ENCODE data around the gene ZMAT3. TPM values are rescaled to one million over a fixed set of nuclear protein-coding genes. Genes with fewer than 3 reads are reported as not detected.
"Not testable (repeated sequence)": the region's sequence is repeated elsewhere in the genome, so short reads cannot be mapped to it uniquely, and the experiment has no call there.

ZMAT3 gene
- total RNA-seq, 2 experiments from 2014 or later, result 12.3 to 13.9 TPM

DNA sequence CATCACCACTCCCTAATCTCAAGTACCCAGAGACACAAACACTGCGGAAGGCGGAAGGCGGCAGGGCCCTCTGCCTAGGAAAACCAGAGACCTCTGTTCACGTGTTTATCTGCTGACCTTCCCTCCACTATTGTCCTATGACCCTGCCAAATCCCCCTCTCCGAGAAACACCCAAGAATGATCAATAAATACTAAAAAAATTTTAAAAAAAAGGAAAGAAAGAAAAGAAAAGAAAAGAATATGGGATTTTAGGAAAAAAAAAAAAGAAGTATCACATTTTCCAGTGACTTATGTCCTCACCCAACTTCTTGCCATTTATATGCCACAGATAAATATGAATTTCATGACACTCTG, 38.3 kb downstream of the ZMAT3 start:
- H3K9me3 Mint-ChIP-seq, CTCF ChIA-PET, H3K4me3 Mint-ChIP-seq, H3K27ac Mint-ChIP-seq, POLR2A ChIA-PET, DNase-seq, H3K27me3 Mint-ChIP-seq, H3K4me1 Mint-ChIP-seq: not testable (repeated sequence)
- peaks cover 19% of the 10 kb centered on the region for H3K36me3 Mint-ChIP-seq (ENCODE audit: low read depth)

DNA sequence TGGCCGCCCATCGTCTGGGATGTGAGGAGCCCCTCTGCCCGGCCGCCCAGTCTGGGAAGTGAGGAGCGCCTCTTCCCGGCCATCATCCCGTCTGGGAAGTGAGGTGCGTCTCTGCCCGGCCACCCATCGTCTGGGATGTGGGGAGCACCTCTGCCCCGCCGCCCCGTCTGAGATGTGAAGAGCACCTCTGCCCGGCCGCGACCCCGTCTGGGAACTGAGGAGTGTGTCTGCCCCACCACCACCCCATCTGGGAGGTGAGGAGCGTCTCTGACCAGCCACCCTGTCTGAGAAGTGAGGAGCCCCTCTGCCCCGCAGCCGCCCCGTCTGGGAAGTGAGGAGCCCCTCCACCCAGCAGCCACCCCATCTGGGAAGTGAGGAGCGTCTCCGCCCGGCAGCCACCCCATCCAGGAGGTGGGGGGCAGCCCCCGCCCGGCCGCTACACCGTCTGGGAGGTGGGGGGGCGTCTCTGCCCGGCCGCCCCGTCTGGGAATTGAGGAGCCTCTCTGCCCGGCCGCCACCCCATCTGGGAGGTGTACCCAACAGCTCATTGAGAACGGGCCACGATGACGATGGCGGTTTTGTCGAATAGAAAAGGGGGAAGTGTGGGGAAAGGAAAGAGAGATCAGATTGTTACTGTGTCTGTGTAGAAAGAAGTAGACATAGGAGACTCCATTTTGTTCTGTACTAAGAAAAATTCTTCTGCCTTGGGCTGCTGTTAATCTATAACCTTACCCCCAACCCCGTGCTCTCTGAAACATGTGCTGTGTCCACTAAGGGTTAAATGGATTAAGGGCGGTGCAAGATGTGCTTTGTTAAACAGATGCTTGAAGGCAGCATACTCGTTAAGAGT, 38.9 kb downstream of the ZMAT3 start:
- CTCF ChIA-PET, POLR2A ChIA-PET, H3K27me3 Mint-ChIP-seq, DNase-seq, H3K4me1 Mint-ChIP-seq, H3K4me3 Mint-ChIP-seq, H3K9me3 Mint-ChIP-seq, H3K27ac Mint-ChIP-seq: not testable (repeated sequence)
- H3K36me3 Mint-ChIP-seq (ENCODE audit: low read depth), result peaks cover 14% of the 10 kb centered on the region

DNA sequence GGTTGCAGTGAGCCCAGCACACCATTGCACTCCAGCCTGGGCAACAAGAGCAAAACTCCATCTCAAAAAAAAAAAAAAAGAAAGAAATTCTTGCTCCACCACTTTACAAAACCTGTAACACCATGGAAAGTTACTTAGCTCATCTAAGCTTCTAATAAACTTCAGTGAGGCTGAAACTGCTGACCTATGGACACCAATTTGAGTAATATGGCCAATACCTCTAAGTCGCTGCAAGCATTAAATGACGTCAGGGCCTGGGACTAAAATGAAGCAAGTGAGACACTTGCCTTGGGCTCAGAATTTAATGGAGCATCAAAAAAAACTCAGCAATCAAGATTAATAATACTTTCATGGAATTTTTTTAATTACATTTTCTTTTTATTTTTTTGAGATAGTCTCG, 42.5 kb downstream of the ZMAT3 start:
- no peak overlapping the region for H3K4me3 Mint-ChIP-seq
- POLR2A ChIA-PET, result no interaction called here

DNA sequence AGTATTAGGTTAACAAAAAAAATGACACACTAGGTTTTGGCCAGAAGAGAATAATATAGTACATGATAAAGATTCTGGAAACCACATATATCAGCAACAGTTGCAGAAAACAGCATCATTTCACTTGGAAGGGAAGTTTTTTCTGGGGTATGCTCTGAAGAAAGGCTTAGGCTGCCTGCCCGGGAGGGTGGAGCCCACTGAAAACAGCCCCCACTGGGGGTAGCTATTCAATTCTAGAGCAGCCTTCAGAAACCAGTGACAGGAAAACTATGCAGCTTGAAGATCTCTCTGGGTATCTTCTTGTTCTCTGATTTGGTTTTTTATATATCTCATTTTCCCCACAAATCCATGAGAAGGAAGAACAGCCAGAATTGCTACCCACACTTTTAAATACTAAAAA, 43.2 kb downstream of the ZMAT3 start:
- H3K27ac Mint-ChIP-seq, result no peak overlapping the region

More for the DNA sequence above, 42.5 kb downstream of the ZMAT3 start:
- H3K27ac Mint-ChIP-seq, result no peak overlapping the region
- no peak for DNase-seq
- no peaks in the 10 kb centered on the region for H3K9me3 Mint-ChIP-seq
- peaks cover 20% of the 10 kb centered on the region for H3K36me3 Mint-ChIP-seq (ENCODE audit: low read depth)
- no peaks in the 10 kb centered on the region for H3K27me3 Mint-ChIP-seq
- CTCF ChIA-PET, result interaction anchor here (0.9 kb wide), 1 partner anchor 13 kb away, joined by 3 read pairs; no protein-coding TSS in a partner anchor
- peaks cover 5% of the 10 kb centered on the region for H3K4me1 Mint-ChIP-seq

DNA sequence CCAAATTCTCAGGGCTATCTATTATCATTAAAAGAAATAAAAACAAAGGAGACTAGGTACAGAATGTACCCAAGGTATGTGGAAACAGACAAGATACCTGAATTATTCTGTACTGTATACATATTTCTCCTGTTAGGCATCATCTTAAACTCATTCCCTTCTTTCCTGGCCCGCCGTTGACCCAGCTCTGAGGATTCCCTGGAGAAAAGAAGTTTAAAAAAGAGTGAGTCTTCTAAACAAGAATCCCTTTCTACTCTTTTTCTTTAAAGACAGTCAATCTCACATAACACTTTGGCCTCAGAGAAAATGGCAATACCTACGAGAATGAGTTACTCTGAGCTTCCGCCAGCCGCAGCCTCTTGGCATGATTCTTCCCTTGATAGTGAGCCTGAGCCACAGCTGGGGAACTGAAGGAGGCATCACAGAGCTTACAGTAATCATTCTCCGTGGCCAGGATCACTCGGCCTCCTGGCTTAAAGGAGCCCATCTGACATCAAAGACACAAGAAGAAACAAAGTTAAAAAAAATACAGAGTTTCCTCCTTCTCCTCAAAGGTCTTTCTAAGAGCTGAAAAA, 44.2 kb downstream of the ZMAT3 start:
- no peak overlapping the region for H3K4me3 Mint-ChIP-seq
- H3K4me1 Mint-ChIP-seq, result peaks cover 5% of the 10 kb centered on the region
- no peaks in the 10 kb centered on the region for H3K27me3 Mint-ChIP-seq
- ChIA-PET CTCF (interaction anchor here (0.7 to 1.3 kb wide), 2 partner anchors 11 to 22 kb away, joined by 3 read pairs; no protein-coding TSS in a partner anchor), POLR2A (interaction anchor here (1.4 kb wide), 1 partner anchor 46 kb away, joined by 3 read pairs; no protein-coding TSS in a partner anchor)
- peaks cover 20% of the 10 kb centered on the region for H3K36me3 Mint-ChIP-seq (ENCODE audit: low read depth)
- no peak for DNase-seq
- no peak overlapping the region for H3K27ac Mint-ChIP-seq
- H3K9me3 Mint-ChIP-seq, result no peaks in the 10 kb centered on the region

More for the DNA sequence above, 43.2 kb downstream of the ZMAT3 start:
- H3K27me3 Mint-ChIP-seq, result no peaks in the 10 kb centered on the region
- DNase-seq, result no peak
- POLR2A ChIA-PET, result interaction anchor here (1.4 kb wide), 1 partner anchor 45 kb away, joined by 3 read pairs; no protein-coding TSS in a partner anchor
- CTCF ChIA-PET, result interaction anchor here (0.9 kb wide), 1 partner anchor 13 kb away, joined by 3 read pairs; no protein-coding TSS in a partner anchor
- no peaks in the 10 kb centered on the region for H3K9me3 Mint-ChIP-seq
- peaks cover 5% of the 10 kb centered on the region for H3K4me1 Mint-ChIP-seq
- no peak overlapping the region for H3K4me3 Mint-ChIP-seq
- H3K36me3 Mint-ChIP-seq (ENCODE audit: low read depth), result peaks cover 20% of the 10 kb centered on the region

DNA sequence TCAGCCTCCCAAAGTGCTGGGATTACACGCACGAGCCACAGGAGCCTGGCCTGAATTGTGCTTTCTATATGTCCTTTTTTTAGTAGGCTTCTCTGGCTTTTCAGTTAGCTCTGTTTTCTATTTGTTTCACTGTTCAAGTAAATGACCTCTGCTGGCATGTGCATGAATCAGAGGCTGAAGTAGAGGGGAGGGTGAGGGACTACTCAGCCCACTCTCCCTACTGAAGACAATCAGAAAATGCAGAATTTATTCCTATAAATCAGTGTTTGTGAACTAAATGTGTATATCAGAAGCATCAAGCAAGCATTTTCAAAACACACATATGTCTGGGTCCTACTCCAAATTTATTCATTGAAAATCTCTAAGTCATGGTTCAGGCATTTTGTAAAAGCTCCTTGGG, 45.0 kb downstream of the ZMAT3 start:
- no peaks in the 10 kb centered on the region for H3K27me3 Mint-ChIP-seq
- H3K9me3 Mint-ChIP-seq, result no peaks in the 10 kb centered on the region
- H3K27ac Mint-ChIP-seq, result no peak overlapping the region
- ChIA-PET POLR2A (no interaction called here), CTCF (interaction anchor here (1.3 kb wide), 1 partner anchor 10 kb away, joined by 3 read pairs; no protein-coding TSS in a partner anchor)
- H3K4me3 Mint-ChIP-seq, result no peak overlapping the region
- H3K4me1 Mint-ChIP-seq, result peaks cover 7% of the 10 kb centered on the region
- peaks cover 20% of the 10 kb centered on the region for H3K36me3 Mint-ChIP-seq (ENCODE audit: low read depth)
- no peak for DNase-seq

DNA sequence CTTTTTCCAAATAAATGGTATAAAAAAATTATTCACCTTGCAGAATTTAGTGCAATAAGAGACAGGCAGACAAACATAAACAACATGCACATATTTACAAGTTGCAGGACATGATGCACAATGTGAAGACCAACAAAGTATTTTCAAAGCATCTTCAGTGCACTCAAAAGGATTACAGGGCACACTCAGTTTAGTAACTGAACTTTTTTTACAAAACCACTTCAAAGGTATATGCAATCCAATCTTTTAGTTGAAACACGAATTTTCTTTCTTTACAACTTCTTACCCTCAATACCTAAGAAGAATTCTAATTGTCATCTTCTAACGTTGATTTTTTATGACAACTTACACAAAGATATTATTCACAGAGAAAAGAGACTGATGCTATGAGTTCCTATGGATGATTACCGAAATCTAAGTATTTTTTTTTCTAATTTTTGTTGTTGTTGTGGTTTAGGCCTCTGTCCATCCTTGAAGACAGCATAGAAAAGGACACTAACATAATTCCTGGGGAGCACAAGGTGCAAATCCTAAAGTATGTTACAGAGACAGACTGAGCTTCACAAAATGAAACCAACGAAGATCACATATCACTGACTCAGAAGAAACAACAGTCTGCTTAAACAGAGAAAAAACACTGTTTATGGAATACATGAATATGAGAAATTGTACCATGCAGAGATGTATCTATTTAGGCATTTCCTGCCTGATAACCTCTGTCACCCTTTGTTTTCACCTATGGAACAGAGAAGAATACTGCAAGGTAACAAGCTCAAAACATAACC, 50.3 kb downstream of the ZMAT3 start:
- CTCF ChIA-PET, result interaction anchor here (0.6 kb wide), 1 partner anchor 317 kb away, joined by 5 read pairs; no protein-coding TSS in a partner anchor
- Mint-ChIP-seq H3K4me1 (peaks cover 34% of the 10 kb centered on the region), H3K9me3 (no peaks in the 10 kb centered on the region), H3K4me3 (peak overlapping the region; percentile 12), H3K27me3 (no peaks in the 10 kb centered on the region), H3K27ac (no peak overlapping the region), H3K36me3 (ENCODE audit: low read depth) (peaks cover 11% of the 10 kb centered on the region)
- POLR2A ChIA-PET, result interaction anchor here (0.8 to 1.5 kb wide), 4 partner anchors 16 to 541 kb away, joined by 3 read pairs; partner anchors contain the start of gene ACTL6A
- no peak for DNase-seq

DNA sequence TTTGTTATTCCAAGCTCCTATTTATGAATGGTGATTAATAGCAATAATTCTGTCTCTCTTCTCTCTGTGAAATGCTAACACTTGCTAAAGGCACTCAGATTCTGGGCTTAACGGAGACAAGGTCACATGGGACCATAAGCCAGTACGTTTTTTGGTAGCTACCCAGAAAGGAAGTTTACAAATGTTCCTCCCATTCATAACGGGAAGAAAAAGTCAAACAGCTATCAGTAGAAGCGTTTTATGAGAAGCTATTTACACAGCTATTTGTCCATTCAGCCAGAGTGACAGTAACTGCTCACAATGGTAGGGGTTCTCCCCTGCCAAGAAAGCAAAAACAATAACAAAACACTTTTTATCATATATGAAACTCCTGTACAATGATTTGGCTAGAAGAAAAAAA, 51.5 kb downstream of the ZMAT3 start:
- no peaks in the 10 kb centered on the region for H3K9me3 Mint-ChIP-seq
- H3K4me3 Mint-ChIP-seq, result no peak overlapping the region
- peaks cover 46% of the 10 kb centered on the region for H3K4me1 Mint-ChIP-seq
- CTCF ChIA-PET, result interaction anchor here (2.3 kb wide), 1 partner anchor 301 kb away, joined by 7 read pairs; no protein-coding TSS in a partner anchor
- POLR2A ChIA-PET, result interaction anchor here (1.1 kb wide), 2 partner anchors 52 to 301 kb away, joined by 3 to 4 read pairs; partner anchors contain the start of gene ZMAT3
- DNase-seq, result no peak
- peaks cover 11% of the 10 kb centered on the region for H3K36me3 Mint-ChIP-seq (ENCODE audit: low read depth)
- no peaks in the 10 kb centered on the region for H3K27me3 Mint-ChIP-seq
- no peak overlapping the region for H3K27ac Mint-ChIP-seq

DNA sequence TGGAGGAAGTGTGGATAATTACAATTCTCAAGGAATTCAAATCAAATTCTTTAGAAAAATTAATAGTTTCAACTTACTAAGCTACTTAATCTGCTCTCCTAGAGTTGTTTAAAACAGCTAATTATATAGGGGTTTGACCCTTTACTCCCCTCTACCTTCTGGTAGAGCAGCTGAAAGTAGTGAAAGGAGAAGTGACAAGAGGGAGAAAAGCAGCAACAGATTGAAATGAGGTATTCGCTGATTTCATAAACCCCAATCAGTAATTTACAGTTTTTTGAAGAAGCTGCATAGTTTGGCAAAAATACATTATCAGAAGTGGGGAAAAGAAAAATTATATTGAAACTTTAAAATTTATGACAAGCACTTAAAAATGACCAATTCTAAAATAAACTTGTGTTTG, 52.8 kb downstream of the ZMAT3 start:
- Mint-ChIP-seq H3K36me3 (ENCODE audit: low read depth) (peaks cover 7% of the 10 kb centered on the region), H3K27me3 (no peaks in the 10 kb centered on the region), H3K4me1 (peaks cover 53% of the 10 kb centered on the region), H3K4me3 (no peak overlapping the region), H3K9me3 (no peaks in the 10 kb centered on the region), H3K27ac (no peak overlapping the region)
- POLR2A ChIA-PET, result interaction anchor here (1.1 kb wide), 1 partner anchor 129 kb away, joined by 4 read pairs; the partner anchor contains the start of gene PIK3CA
- DNase-seq, result no peak
- CTCF ChIA-PET, result interaction anchor here (0.8 to 2.3 kb wide), 2 partner anchors 288 to 303 kb away, joined by 4 to 7 read pairs; no protein-coding TSS in a partner anchor

DNA sequence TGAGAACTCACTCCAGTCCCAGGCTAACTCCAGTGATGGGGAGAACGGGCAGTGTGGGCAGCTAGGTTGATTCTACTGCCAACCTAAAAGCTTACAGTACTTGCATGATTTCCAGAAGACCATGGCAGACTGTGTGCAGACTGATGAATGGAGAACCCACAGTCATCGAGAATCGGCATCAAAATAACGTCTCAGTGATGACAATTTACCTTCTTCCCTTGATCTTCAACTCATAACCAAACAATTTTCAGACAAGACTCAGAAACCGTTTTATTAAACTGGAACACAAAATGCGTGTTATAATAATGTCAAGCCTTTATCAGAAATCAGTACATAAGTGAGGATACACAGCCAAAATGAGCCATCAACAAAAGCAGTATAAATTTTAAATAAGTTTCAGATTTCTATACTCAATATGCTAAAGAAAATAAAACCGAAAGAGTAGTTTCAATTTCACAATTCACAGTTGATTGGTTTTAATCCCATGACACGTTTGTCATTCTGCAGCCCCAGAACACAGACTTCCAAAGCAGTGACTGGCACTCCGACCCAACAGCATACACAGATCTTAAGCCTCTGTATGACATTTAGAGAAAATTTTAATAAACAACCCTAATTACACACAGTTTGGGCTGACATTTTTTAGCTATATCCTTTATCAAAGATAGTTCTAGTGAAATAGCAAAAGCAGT, 54.5 kb downstream of the ZMAT3 start:
- DNase-seq, result no peak
- POLR2A ChIA-PET, result interaction anchor here (1.2 kb wide), 1 partner anchor 297 kb away, joined by 4 read pairs; no protein-coding TSS in a partner anchor
- H3K36me3 Mint-ChIP-seq (ENCODE audit: low read depth), result peaks cover 7% of the 10 kb centered on the region
- H3K27me3 Mint-ChIP-seq, result peaks cover 2% of the 10 kb centered on the region
- CTCF ChIA-PET, result interaction anchor here (0.7 to 2.5 kb wide), 3 partner anchors 10 to 304 kb away, joined by 3 to 23 read pairs (median 5); no protein-coding TSS in a partner anchor
- H3K27ac Mint-ChIP-seq, result peak overlapping the region; percentile 74
- peak overlapping the region; percentile 69 for H3K4me3 Mint-ChIP-seq
- peaks cover 53% of the 10 kb centered on the region for H3K4me1 Mint-ChIP-seq
- H3K9me3 Mint-ChIP-seq, result no peaks in the 10 kb centered on the region

DNA sequence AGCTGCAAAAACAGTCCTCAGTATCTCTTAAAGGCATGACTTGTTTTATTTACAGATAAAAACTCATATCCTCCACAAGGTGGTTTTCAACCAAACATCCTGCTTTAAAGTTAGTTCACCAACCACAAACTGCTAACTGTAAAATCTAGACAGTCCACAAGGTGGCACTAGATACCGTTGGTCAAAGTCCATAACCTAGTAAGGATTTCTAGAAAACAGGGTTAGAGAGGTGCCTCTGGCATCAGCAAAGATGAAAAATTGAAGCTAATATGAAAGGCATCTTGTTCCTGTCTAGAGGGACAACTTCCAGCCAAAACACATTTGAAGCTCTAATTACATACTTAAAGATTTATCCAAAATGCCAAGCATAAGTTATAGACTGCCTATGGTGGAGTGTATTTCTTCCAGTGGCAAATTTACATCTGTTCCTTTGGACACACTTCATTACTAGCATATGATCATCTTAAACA, 56.0 kb downstream of the ZMAT3 start:
- Mint-ChIP-seq H3K4me1 (peaks cover 40% of the 10 kb centered on the region), H3K27me3 (peaks cover 10% of the 10 kb centered on the region), H3K4me3 (no peak overlapping the region), H3K9me3 (no peaks in the 10 kb centered on the region), H3K27ac (peak overlapping the region; percentile 45), H3K36me3 (ENCODE audit: low read depth) (peaks cover 5% of the 10 kb centered on the region)
- ChIA-PET CTCF (interaction anchor here (0.5 to 2.5 kb wide), 24 partner anchors 13 to 546 kb away, joined by 3 to 23 read pairs (median 4); partner anchors contain the start of genes ACTL6A and PIK3CA), POLR2A (interaction anchor here (0.5 to 1.8 kb wide), 9 partner anchors 10 to 547 kb away, joined by 3 to 11 read pairs (median 4); partner anchors contain the start of genes ACTL6A, ZMAT3 and ZNF639)
- DNase-seq, result peak; percentile 67

DNA sequence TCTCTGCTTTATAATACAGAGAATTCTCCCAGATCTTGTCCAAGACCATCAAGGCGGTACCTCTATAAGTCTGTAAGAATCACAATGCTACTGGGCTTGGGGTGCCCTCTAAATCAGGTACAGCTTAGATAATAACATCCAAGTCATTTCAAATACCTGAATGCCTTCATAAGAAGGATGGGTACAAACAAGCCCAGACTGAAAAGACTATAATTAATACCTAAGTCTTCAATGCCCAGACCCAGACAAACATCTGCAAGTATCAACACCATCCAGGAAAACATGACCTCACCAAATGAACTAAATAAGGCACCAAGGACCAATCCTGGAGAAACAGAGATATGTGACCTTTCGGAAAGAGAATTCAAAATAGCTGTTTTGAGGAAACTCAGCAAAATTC, 65.9 kb downstream of the ZMAT3 start:
- H3K27ac Mint-ChIP-seq, result no peak overlapping the region
- no peaks in the 10 kb centered on the region for H3K36me3 Mint-ChIP-seq (ENCODE audit: low read depth)
- H3K27me3 Mint-ChIP-seq, result peaks cover 29% of the 10 kb centered on the region
- POLR2A ChIA-PET, result no interaction called here
- no peaks in the 10 kb centered on the region for H3K9me3 Mint-ChIP-seq
- no peak for DNase-seq
- H3K4me3 Mint-ChIP-seq, result no peak overlapping the region
- CTCF ChIA-PET, result interaction anchor here (1.0 kb wide), 1 partner anchor 22 kb away, joined by 3 read pairs; no protein-coding TSS in a partner anchor
- H3K4me1 Mint-ChIP-seq, result peaks cover 2% of the 10 kb centered on the region

Measured in activated CD4-positive, alpha-beta memory T cell treated with anti-CD3 and anti-CD28 coated beads, Interleukin-2, amount 10 ng/mL, durations not matched to agents 7 days and 5 days (primary cell).